ENCODE results near the gene ZNF804B.

DNA sequence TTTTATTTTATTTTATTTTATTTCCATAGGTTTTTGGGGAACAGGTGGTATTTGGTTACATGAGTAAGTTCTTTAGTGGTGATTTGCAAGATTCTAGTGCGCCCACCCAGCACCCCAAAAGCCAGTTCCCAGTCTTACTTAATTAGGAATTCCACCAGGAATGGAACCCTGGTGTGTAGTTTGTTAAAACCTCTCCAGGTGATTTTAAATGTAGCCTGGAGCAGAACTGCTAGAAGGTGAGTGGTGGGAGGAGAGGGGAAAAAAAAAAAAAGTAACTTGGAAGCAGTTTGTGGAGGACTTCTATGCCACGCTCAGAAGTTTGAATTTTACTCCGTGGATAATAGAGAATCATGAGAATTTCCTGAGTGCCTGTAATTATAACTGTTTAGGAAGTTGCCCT lies 41.5 kb downstream of the ZNF804B start:
- TF ChIP-seq, protein P1, sequence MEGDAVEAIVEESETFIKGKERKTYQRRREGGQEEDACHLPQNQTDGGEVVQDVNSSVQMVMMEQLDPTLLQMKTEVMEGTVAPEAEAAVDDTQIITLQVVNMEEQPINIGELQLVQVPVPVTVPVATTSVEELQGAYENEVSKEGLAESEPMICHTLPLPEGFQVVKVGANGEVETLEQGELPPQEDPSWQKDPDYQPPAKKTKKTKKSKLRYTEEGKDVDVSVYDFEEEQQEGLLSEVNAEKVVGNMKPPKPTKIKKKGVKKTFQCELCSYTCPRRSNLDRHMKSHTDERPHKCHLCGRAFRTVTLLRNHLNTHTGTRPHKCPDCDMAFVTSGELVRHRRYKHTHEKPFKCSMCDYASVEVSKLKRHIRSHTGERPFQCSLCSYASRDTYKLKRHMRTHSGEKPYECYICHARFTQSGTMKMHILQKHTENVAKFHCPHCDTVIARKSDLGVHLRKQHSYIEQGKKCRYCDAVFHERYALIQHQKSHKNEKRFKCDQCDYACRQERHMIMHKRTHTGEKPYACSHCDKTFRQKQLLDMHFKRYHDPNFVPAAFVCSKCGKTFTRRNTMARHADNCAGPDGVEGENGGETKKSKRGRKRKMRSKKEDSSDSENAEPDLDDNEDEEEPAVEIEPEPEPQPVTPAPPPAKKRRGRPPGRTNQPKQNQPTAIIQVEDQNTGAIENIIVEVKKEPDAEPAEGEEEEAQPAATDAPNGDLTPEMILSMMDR (IDR thresholded peaks at IDR 0.05; ENCODE audit: low read depth, low read length), result no peak
- TF ChIP-seq EZH2phosphoT487 (IDR thresholded peaks at IDR 0.05; ENCODE audit: low read depth), result no peak

Measured in OCI-LY3 (cell line).